Measurements from ENCODE around the gene MMP11. TPM values are rescaled to one million over a fixed set of nuclear protein-coding genes. Genes with fewer than 3 reads are reported as not detected.

The MMP11 gene
- total and polyA plus RNA-seq, 2 of the 4 experiments (the other 2 are of a cell fraction) = 2.2 to 6.0 TPM

- Histone ChIP-seq H4K5ac (ENCODE audit: low read depth, low read length) (no peak overlapping the region), H3K27ac (ENCODE audit: insufficient read depth, low read length) (no peak overlapping the region), H3K56ac (ENCODE audit: extremely low read depth, insufficient read depth, low read length) (no peak overlapping the region), H2AFZ (replicated peaks; ENCODE audit: low read length, poor library complexity) (no peak overlapping the region), H3K14ac (replicated peaks; ENCODE audit: low read depth, low read length) (no peak overlapping the region), H3K4ac (ENCODE audit: low read depth, low read length) (no peak overlapping the region), H3K27me3 (ENCODE audit: control insufficient read depth, insufficient read depth, low read length) (no peaks in the 10 kb centered on the region), H3K36me3 (ENCODE audit: control insufficient read depth, insufficient read depth, low read length) (peaks cover 73% of the 10 kb centered on the region), H4K91ac (ENCODE audit: insufficient read depth, low read depth, low read length) (no peak overlapping the region), H4K8ac (ENCODE audit: low read depth in 2 of 2, low read length in 2 of 2) (no peak overlapping the region), H3K9me1 (ENCODE audit: insufficient read depth, low read length) (peaks cover 19% of the 10 kb centered on the region), H4K20me1 (ENCODE audit: insufficient read depth, low read length) (peaks cover 43% of the 10 kb centered on the region), H3K18ac (ENCODE audit: low read depth, low read length) (no peak overlapping the region), H3K4me2 (ENCODE audit: low read depth, low read length) (no peak overlapping the region), H3K79me1 (ENCODE audit: low read depth in 1 of 2, low read length in 2 of 2) (peaks cover 10 to 59% of the 10 kb centered on the region in 2 experiments), H3K23ac (ENCODE audit: low read depth, low read length) (no peak overlapping the region), H3K9me3 (ENCODE audit: control insufficient read depth, insufficient read depth, low read length) (peaks cover 3% of the 10 kb centered on the region; the same call in 1 of the 2 replicates), H2BK15ac (ENCODE audit: low read depth, low read length) (no peak overlapping the region), H2BK120ac (ENCODE audit: low read depth, low read length) (no peak overlapping the region), H2AK9ac (replicated peaks; ENCODE audit: low read depth, low read length, poor library complexity) (peak overlapping the region; percentile 46), H3K4me3 (ENCODE audit: insufficient read depth, low read depth, low read length) (no peak overlapping the region), H2BK5ac (ENCODE audit: low read depth, low read length, poor library complexity, severe bottlenecking) (no peak overlapping the region), H3K4me1 (ENCODE audit: control insufficient read depth, insufficient read depth, low read length) (peaks cover 12% of the 10 kb centered on the region), H2BK20ac (ENCODE audit: low read depth, low read length) (no peak overlapping the region), H2AK5ac (ENCODE audit: low read depth, low read length) (no peak overlapping the region), H3K9ac (ENCODE audit: low read depth, low read length) (no peak overlapping the region)
- no TSS peak for BruUV-seq (replicated peaks)
- in situ Hi-C loops (cut with MboI; ENCODE audit: low sequenced_read_pairs) = no loop called here
- no peak for TF ChIP-seq MXI1 (IDR thresholded peaks at IDR 0.05; ENCODE audit: borderline replicate concordance, low read depth, low read length)
- no peak for TF ChIP-seq NFE2L2 (IDR thresholded peaks at IDR 0.05; ENCODE audit: low read depth, low read length)
- no peak for TF ChIP-seq RFX5 (IDR thresholded peaks at IDR 0.05; ENCODE audit: low read depth, low read length)
- TF ChIP-seq SMC3 (IDR thresholded peaks at IDR 0.05; ENCODE audit: low read depth, low read length) = no peak
- no peak for TF ChIP-seq BHLHE40 (IDR thresholded peaks at IDR 0.05; ENCODE audit: low read depth, low read length)
- TF ChIP-seq USF2 (IDR thresholded peaks at IDR 0.05; ENCODE audit: low read depth, low read length) = no peak
- dilution Hi-C loops (cut with HindIII; ENCODE audit: low sequenced_read_pairs, unreplicated experiment) = no loop called here
- ChIA-PET POLR2A (ENCODE audit: unreplicated experiment) (no interaction called here), CTCF (no interaction called here)
- WGBS, 2 experiments (ENCODE audit: extremely low coverage in 2 of 2, insufficient read length in 1 of 2) = no CpG with 5 or more reads among the region's 8 CpGs
- intact Hi-C loops (cut with micrococcal nuclease) = no loop called here
- ATAC-seq (ENCODE audit: low read depth) (no peak), DNase-seq (no peak)
Observed at GRCh38 chr22:23831261-23831660, 58.6 kb downstream of the MMP11 start.

Measured in IMR-90 (cell line).